ENCODE measurements around the gene DNM1L. TPM values are rescaled to one million over a fixed set of nuclear protein-coding genes. Genes with fewer than 3 reads are reported as not detected.

Gene DNM1L
- 10 to 100 TPM; 53.5 to 59.3 TPM for total RNA-seq

- Mint-ChIP-seq H3K9me3 (no peaks in the 10 kb centered on the region), H3K4me3 (peak within 1 kb of the TSS; percentile 82), H3K36me3 (ENCODE audit: low read depth) (peaks cover 9% of the 10 kb centered on the region), H3K27me3 (no peaks in the 10 kb centered on the region), H3K27ac (peak within 1 kb of the TSS; percentile 81), H3K4me1 (peaks cover 33% of the 10 kb centered on the region)
- ChIA-PET POLR2A (interaction anchor here (0.7 to 3.0 kb wide), 7 partner anchors 11 to 1026 kb away, joined by 3 to 27 read pairs (median 4); partner anchors contain the start of gene YARS2), CTCF (interaction anchor here (0.6 to 2.3 kb wide), 2 partner anchors 11 to 76 kb away, joined by 6 to 17 read pairs; partner anchors contain the start of gene YARS2)
- peak; percentile 94 for DNase-seq
Observed at GRCh38 chr12:32679091-32679919, at the start of gene DNM1L. TSS of gene DNM1L (plus strand) at chr12:32679301. CDS start at chr12:32679364, 63 bp downstream.

GRCh38 chr12:32641287-32641901, 37.7 kb upstream of the DNM1L start:
- no peak for DNase-seq
- no peaks in the 10 kb centered on the region for H3K9me3 Mint-ChIP-seq
- ChIA-PET POLR2A (no interaction called here), CTCF (no interaction called here)
- no peaks in the 10 kb centered on the region for H3K36me3 Mint-ChIP-seq (ENCODE audit: low read depth)
- no peaks in the 10 kb centered on the region for H3K27me3 Mint-ChIP-seq
- no peak overlapping the region for H3K4me3 Mint-ChIP-seq
- H3K4me1 Mint-ChIP-seq: no peaks in the 10 kb centered on the region
- no peak overlapping the region for H3K27ac Mint-ChIP-seq

- POLR2A ChIA-PET: no interaction called here
- no peak for DNase-seq
- H3K9me3 Mint-ChIP-seq: no peaks in the 10 kb centered on the region
Observed at GRCh38 chr12:32644431-32644830, 34.7 kb upstream of the DNM1L start.

GRCh38 chr12:32647275-32647674, 31.8 kb upstream of the DNM1L start:
- Mint-ChIP-seq H3K9me3 (no peaks in the 10 kb centered on the region), H3K27ac (no peak overlapping the region), H3K4me1 (no peaks in the 10 kb centered on the region), H3K27me3 (no peaks in the 10 kb centered on the region), H3K36me3 (ENCODE audit: low read depth) (no peaks in the 10 kb centered on the region), H3K4me3 (no peak overlapping the region)
- no peak for DNase-seq
- ChIA-PET POLR2A (no interaction called here), CTCF (interaction anchor here (0.7 to 1.4 kb wide), 2 partner anchors 10 to 608 kb away, joined by 3 read pairs; no protein-coding TSS in a partner anchor)

More at GRCh38 chr12:32644431-32644830, 34.7 kb upstream of the DNM1L start:
- no peaks in the 10 kb centered on the region for H3K4me1 Mint-ChIP-seq
- H3K27ac Mint-ChIP-seq: no peak overlapping the region
- H3K27me3 Mint-ChIP-seq: no peaks in the 10 kb centered on the region
- CTCF ChIA-PET: no interaction called here
- no peaks in the 10 kb centered on the region for H3K36me3 Mint-ChIP-seq (ENCODE audit: low read depth)
- no peak overlapping the region for H3K4me3 Mint-ChIP-seq

- Mint-ChIP-seq H3K36me3 (ENCODE audit: low read depth) (no peaks in the 10 kb centered on the region), H3K4me1 (no peaks in the 10 kb centered on the region), H3K27ac (no peak overlapping the region), H3K9me3 (no peaks in the 10 kb centered on the region), H3K27me3 (no peaks in the 10 kb centered on the region), H3K4me3 (no peak overlapping the region)
- ChIA-PET CTCF (interaction anchor here (0.6 kb wide), 1 partner anchor 146 kb away, joined by 4 read pairs; no protein-coding TSS in a partner anchor), POLR2A (no interaction called here)
- DNase-seq: no peak
Observed at GRCh38 chr12:32650508-32650907, 28.6 kb upstream of the DNM1L start.

- no peak for DNase-seq
- H3K4me1 Mint-ChIP-seq: no peaks in the 10 kb centered on the region
- H3K36me3 Mint-ChIP-seq (ENCODE audit: low read depth): no peaks in the 10 kb centered on the region
- ChIA-PET CTCF (no interaction called here), POLR2A (no interaction called here)
- H3K4me3 Mint-ChIP-seq: no peak overlapping the region
- no peaks in the 10 kb centered on the region for H3K27me3 Mint-ChIP-seq
- H3K27ac Mint-ChIP-seq: no peak overlapping the region
- no peaks in the 10 kb centered on the region for H3K9me3 Mint-ChIP-seq
Observed at GRCh38 chr12:32651151-32651955, 27.7 kb upstream of the DNM1L start.

- H3K4me3 Mint-ChIP-seq: no peak overlapping the region
- CTCF ChIA-PET: no interaction called here
- no peak for DNase-seq
- H3K27ac Mint-ChIP-seq: no peak overlapping the region
- POLR2A ChIA-PET: no interaction called here
- no peaks in the 10 kb centered on the region for H3K27me3 Mint-ChIP-seq
- no peaks in the 10 kb centered on the region for H3K36me3 Mint-ChIP-seq (ENCODE audit: low read depth)
- H3K4me1 Mint-ChIP-seq: no peaks in the 10 kb centered on the region
- H3K9me3 Mint-ChIP-seq: no peaks in the 10 kb centered on the region
Observed at GRCh38 chr12:32651956-32652210, 27.2 kb upstream of the DNM1L start.

GRCh38 chr12:32659908-32660440, 19.1 kb upstream of the DNM1L start:
- no peaks in the 10 kb centered on the region for H3K36me3 Mint-ChIP-seq (ENCODE audit: low read depth)
- no peak for DNase-seq
- no peak overlapping the region for H3K27ac Mint-ChIP-seq
- no peaks in the 10 kb centered on the region for H3K9me3 Mint-ChIP-seq
- no peaks in the 10 kb centered on the region for H3K27me3 Mint-ChIP-seq
- H3K4me3 Mint-ChIP-seq: no peak overlapping the region
- peaks cover 4% of the 10 kb centered on the region for H3K4me1 Mint-ChIP-seq
- CTCF ChIA-PET: interaction anchor here (1.2 kb wide), 1 partner anchor 10 kb away, joined by 3 read pairs; no protein-coding TSS in a partner anchor
- POLR2A ChIA-PET: no interaction called here

GRCh38 chr12:32661706-32662105, 17.4 kb upstream of the DNM1L start:
- Mint-ChIP-seq H3K4me1 (peaks cover 4% of the 10 kb centered on the region), H3K4me3 (no peak overlapping the region), H3K27me3 (peaks cover 1% of the 10 kb centered on the region), H3K9me3 (no peaks in the 10 kb centered on the region), H3K27ac (no peak overlapping the region), H3K36me3 (ENCODE audit: low read depth) (no peaks in the 10 kb centered on the region)
- POLR2A ChIA-PET: no interaction called here
- CTCF ChIA-PET: interaction anchor here (2.2 kb wide), 1 partner anchor 10 kb away, joined by 7 read pairs; no protein-coding TSS in a partner anchor
- DNase-seq: no peak

- CTCF ChIA-PET: interaction anchor here (1.3 to 2.2 kb wide), 2 partner anchors 10 to 298 kb away, joined by 3 to 7 read pairs; no protein-coding TSS in a partner anchor
- Mint-ChIP-seq H3K27me3 (peaks cover 1% of the 10 kb centered on the region), H3K36me3 (ENCODE audit: low read depth) (no peaks in the 10 kb centered on the region), H3K4me1 (peaks cover 4% of the 10 kb centered on the region), H3K4me3 (no peak overlapping the region), H3K9me3 (no peaks in the 10 kb centered on the region), H3K27ac (no peak overlapping the region)
- POLR2A ChIA-PET: no interaction called here
- DNase-seq: no peak
Observed at GRCh38 chr12:32662665-32663064, 16.4 kb upstream of the DNM1L start.

- ChIA-PET CTCF (no interaction called here), POLR2A (no interaction called here)
- no peak overlapping the region for H3K4me3 Mint-ChIP-seq
- no peak for DNase-seq
- H3K9me3 Mint-ChIP-seq: peaks cover 4% of the 10 kb centered on the region
- H3K27me3 Mint-ChIP-seq: peaks cover 12% of the 10 kb centered on the region
- H3K4me1 Mint-ChIP-seq: no peaks in the 10 kb centered on the region
- H3K27ac Mint-ChIP-seq: no peak overlapping the region
- no peaks in the 10 kb centered on the region for H3K36me3 Mint-ChIP-seq (ENCODE audit: low read depth)
Observed at GRCh38 chr12:32666018-32666417, 13.1 kb upstream of the DNM1L start.

- Mint-ChIP-seq H3K4me1 (no peaks in the 10 kb centered on the region), H3K36me3 (ENCODE audit: low read depth) (no peaks in the 10 kb centered on the region), H3K27ac (no peak overlapping the region), H3K4me3 (no peak overlapping the region), H3K9me3 (peaks cover 4% of the 10 kb centered on the region), H3K27me3 (peaks cover 15% of the 10 kb centered on the region)
- ChIA-PET POLR2A (no interaction called here), CTCF (interaction anchor here (5.5 kb wide), 1 partner anchor 213 kb away, joined by 32 read pairs; no protein-coding TSS in a partner anchor)
- no peak for DNase-seq
Observed at GRCh38 chr12:32669584-32669983, 9.5 kb upstream of the DNM1L start.
